T-helper 1 cell treated with Interleukin-12 subunit alpha and Interleukin-12 subunit beta and Interleukin-4 antibody, amounts not matched to agents 30 ng/mL and 1 ng/mL, for 36 hours (primary cell): ENCODE results near the gene SLC25A25. TPM values are rescaled to one million over a fixed set of nuclear protein-coding genes. Genes with fewer than 3 reads are reported as not detected.
"Not testable (repeated sequence)": the region's sequence is repeated elsewhere in the genome, so short reads cannot be mapped to it uniquely, and the experiment has no call there.

Source experiments
- intact Hi-C: fragments of 100-400 bp; cut with micrococcal nuclease; formaldehyde crosslinking; loops from one replicate; pipeline ENCODE4 v1.15.1; 2024
- total RNA-seq: library from RNA; stranded (reverse); gene quantifications from 2 replicates; pipeline ENCODE4 v1.2.3, GENCODE V29; 2022

SLC25A25 gene
- total RNA-seq, 1 donor from 2014 or later = 13.9 TPM

- intact Hi-C loops = not testable (repeated sequence)
These were observed 3.4 kb downstream of the SLC25A25 start for GRCh38 chr9:128071475-128071874.

- intact Hi-C loops = loop anchor here (2.0 kb wide), 1 partner anchor 88 kb away; the partner anchor contains the start of gene BBLN
These were observed 4.4 kb downstream of the SLC25A25 start for GRCh38 chr9:128072144-128073021.

- intact Hi-C loops = loop anchor here (2.0 kb wide), 1 partner anchor 87 kb away; the partner anchor contains the start of gene BBLN
These were observed 5.3 kb downstream of the SLC25A25 start for GRCh38 chr9:128073253-128073886.

GRCh38 chr9:128077847-128078503 is 9.9 kb downstream of the SLC25A25 start:
- intact Hi-C loops = no loop called here

GRCh38 chr9:128078504-128079434 is 10.7 kb downstream of the SLC25A25 start:
- intact Hi-C loops = no loop called here

GRCh38 chr9:128080206-128080605 is 12.2 kb downstream of the SLC25A25 start:
- intact Hi-C loops = loop anchor here (5.0 kb wide), 1 partner anchor 43 kb away; no protein-coding TSS in a partner anchor

GRCh38 chr9:128081056-128081455 is 13.0 kb downstream of the SLC25A25 start:
- intact Hi-C loops = loop anchor here (5.0 kb wide), 1 partner anchor 44 kb away; no protein-coding TSS in a partner anchor

- intact Hi-C loops = loop anchor here (5.0 kb wide), 1 partner anchor 45 kb away; no protein-coding TSS in a partner anchor
These were observed 14.1 kb downstream of the SLC25A25 start for GRCh38 chr9:128082151-128082550.

- intact Hi-C loops = loop anchor here (1.0 to 5.0 kb wide), 4 partner anchors 10 to 142 kb away; partner anchors contain the start of gene NAIF1
These were observed 16.7 kb downstream of the SLC25A25 start for GRCh38 chr9:128084746-128085145.

- intact Hi-C loops = loop anchor here (2.0 kb wide), 1 partner anchor 143 kb away; no protein-coding TSS in a partner anchor
These were observed 17.9 kb downstream of the SLC25A25 start for GRCh38 chr9:128085943-128086342.

- intact Hi-C loops = no loop called here
These were observed 19.2 kb downstream of the SLC25A25 start for GRCh38 chr9:128087262-128087661.

GRCh38 chr9:128088253-128088945 is 20.4 kb downstream of the SLC25A25 start:
- intact Hi-C loops = no loop called here

- intact Hi-C loops = no loop called here
These were observed 21.3 kb downstream of the SLC25A25 start for GRCh38 chr9:128089299-128089698.

GRCh38 chr9:128091144-128091543 is 23.1 kb downstream of the SLC25A25 start:
- intact Hi-C loops = loop anchor here (5.0 kb wide), 1 partner anchor 134 kb away; no protein-coding TSS in a partner anchor

- intact Hi-C loops = loop anchor here (5.0 kb wide), 1 partner anchor 134 kb away; no protein-coding TSS in a partner anchor
These were observed 23.5 kb downstream of the SLC25A25 start for GRCh38 chr9:128091571-128091970.

- intact Hi-C loops = loop anchor here (5.0 kb wide), 1 partner anchor 135 kb away; no protein-coding TSS in a partner anchor
These were observed 24.4 kb downstream of the SLC25A25 start for GRCh38 chr9:128092199-128092977.

GRCh38 chr9:128093011-128093410 is 25.0 kb downstream of the SLC25A25 start:
- intact Hi-C loops = loop anchor here (5.0 kb wide), 1 partner anchor 136 kb away; no protein-coding TSS in a partner anchor

GRCh38 chr9:128094166-128094949 is 26.3 kb downstream of the SLC25A25 start:
- intact Hi-C loops = loop anchor here (1.0 to 5.0 kb wide), 5 partner anchors 10 to 137 kb away; partner anchors contain the start of gene NAIF1
